Keratinocyte (primary cell): ENCODE data around the gene CD274. TPM values are rescaled to one million over a fixed set of nuclear protein-coding genes. Genes with fewer than 3 reads are reported as not detected.

ENCODE experiments used
- DNase-seq: peaks from one replicate; pipeline ENCODE4 v3.0.0-alpha.2; 2011; ENCODE audit warnings: low read depth, missing footprints, low spot score
- FAIRE-seq: peaks from 2 replicates; lab custom pipeline; 2011; peaks lifted over from hg19 to GRCh38; lab: Jason Lieb, UNC
- H2AFZ ChIP-seq: 2 replicates; pipeline ENCODE4 v1.6.0; 2012; ENCODE audit warnings: low read length, control low read depth, inconsistent platforms; ENCODE audit not compliant: control insufficient read depth
- H3K27ac ChIP-seq: 2 replicates; pipeline ENCODE4 v1.5.1; 2011; ENCODE audit warnings: low read length; ENCODE audit not compliant: control insufficient read depth, insufficient read depth
- H3K27me3 ChIP-seq: 3 replicates; pipeline ENCODE4 v1.6.0; 2011; ENCODE audit warnings: low read length; ENCODE audit not compliant: control insufficient read depth, insufficient read depth; ENCODE audit errors: extremely low read depth
- H3K36me3 ChIP-seq, 2 experiments: 2 replicates in 1 of 2; 3 replicates in 1 of 2; pipeline ENCODE4 v1.5.1; 2011; ENCODE audit warnings: low read length in 2 of 2, mild to moderate bottlenecking in 1 of 2; ENCODE audit not compliant: control insufficient read depth in 2 of 2, insufficient read depth in 2 of 2; ENCODE audit errors: extremely low read depth in 1 of 2
- H3K4me1 ChIP-seq: 3 replicates; pipeline ENCODE4 v1.5.1; 2011; ENCODE audit warnings: low read length; ENCODE audit not compliant: control insufficient read depth, insufficient read depth; ENCODE audit errors: extremely low read depth
- H3K4me2 ChIP-seq: 3 replicates; pipeline ENCODE4 v1.6.0; 2011; ENCODE audit warnings: low read depth, low read length; ENCODE audit not compliant: control insufficient read depth, insufficient read depth; ENCODE audit errors: extremely low read depth
- H3K4me3 ChIP-seq, 3 experiments: fragments of 200-600 bp in 1 of 3; sonication (generic) in 1 of 3; 2 replicates in 2 of 3; 3 replicates in 1 of 3; pipeline ENCODE4 v1.5.1; 2011 to 2016; ENCODE audit warnings: low read length in 3 of 3, mild to moderate bottlenecking in 3 of 3, control low read depth in 2 of 3, inconsistent platforms in 1 of 3, low read depth in 1 of 3, mixed read lengths in 1 of 3, mixed run types in 1 of 3, moderate library complexity in 1 of 3; ENCODE audit not compliant: control insufficient read depth in 2 of 3, insufficient read depth in 2 of 3; ENCODE audit errors: extremely low read depth in 1 of 3
- H3K79me2 ChIP-seq: 2 replicates; pipeline ENCODE4 v1.6.0; 2012; ENCODE audit warnings: low read length; ENCODE audit not compliant: control insufficient read depth, insufficient read depth
- H3K9ac ChIP-seq: 3 replicates; pipeline ENCODE4 v1.6.0; 2011; ENCODE audit warnings: low read length; ENCODE audit not compliant: control insufficient read depth, insufficient read depth; ENCODE audit errors: extremely low read depth
- H3K9me1 ChIP-seq: 3 replicates; pipeline ENCODE4 v1.6.0; 2011; ENCODE audit warnings: low read length; ENCODE audit not compliant: control insufficient read depth, insufficient read depth; ENCODE audit errors: extremely low read depth
- H3K9me3 ChIP-seq: 2 replicates; pipeline ENCODE4 v1.5.1; 2012; ENCODE audit warnings: low read depth, low read length; ENCODE audit not compliant: control insufficient read depth
- H4K20me1 ChIP-seq: 3 replicates; pipeline ENCODE4 v1.6.0; 2011; ENCODE audit warnings: low read length; ENCODE audit not compliant: control insufficient read depth, insufficient read depth; ENCODE audit errors: extremely low read depth
- CTCF ChIP-seq, 3 experiments: IDR thresholded peaks in 1 of 3; conservative IDR thresholded peaks in 1 of 3; optimal IDR thresholded peaks in 1 of 3; 2 replicates in 2 of 3; 3 replicates in 1 of 3; pipeline versions ENCODE3 to v1.5.1; 2011; ENCODE audit warnings: low read length in 3 of 3, mild to moderate bottlenecking in 3 of 3, moderate library complexity in 2 of 3, control low read depth in 1 of 3, inconsistent platforms in 1 of 3; ENCODE audit not compliant: insufficient read depth in 2 of 3; ENCODE audit errors: extremely low read depth in 1 of 3
- EZH2 ChIP-seq: IDR thresholded peaks from one replicate; pipeline ENCODE4 v1.6.1; 2012; ENCODE audit warnings: inconsistent platforms, mild to moderate bottlenecking, low read length, moderate library complexity
- dilution Hi-C: fragments of 300-500 bp; cut with MboI; formaldehyde crosslinking; loops from one replicate; pipeline ENCODE4 v1.7.0; 2020; ENCODE audit warnings: low sequenced_read_pairs; ENCODE audit not compliant: extremely low pct_ligation_motif_present
- polyA plus RNA-seq, 5 experiments: library from polyadenylated mRNA; depleted of rRNA in 3 of 5; stranded (reverse) in 3 of 5; stranded (forward) in 1 of 5; unstranded in 1 of 5; fragments of >200 nt; gene quantifications; 1 replicate in 1 of 5; 2 replicates in 3 of 5; 3 replicates in 1 of 5; pipeline versions ENCODE4 v1.2.1 to v1.2.3, GENCODE V29; 2011 to 2012; ENCODE audit warnings: missing spikeins in 2 of 5, low read depth in 1 of 5, low replicate concordance in 1 of 5

CD274 gene
- polyA plus RNA-seq, 1 donor (not counting 4 experiments of a cell fraction or from before 2014, with no cell fraction given): 36.3 TPM

GRCh38 chr9:5436441-5436840, 13.9 kb upstream of the CD274 start:
- Histone ChIP-seq H3K4me3 (peak overlapping the region; percentile 77 to 83 (median 83)), H3K4me1 (peaks cover 33% of the 10 kb centered on the region), H3K27ac (peak overlapping the region; percentile 96), H3K79me2 (peaks cover 5% of the 10 kb centered on the region), H3K9ac (no peak overlapping the region), H3K9me3 (no peaks in the 10 kb centered on the region), H3K9me1 (peaks cover 2% of the 10 kb centered on the region), H3K4me2 (peak overlapping the region; percentile 96), H4K20me1 (no peaks in the 10 kb centered on the region), H2AFZ (no peak overlapping the region), H3K36me3 (peaks cover 4 to 10% of the 10 kb centered on the region in 2 experiments), H3K27me3 (no peaks in the 10 kb centered on the region)
- FAIRE-seq (no peak), DNase-seq (no peak)
- dilution Hi-C loops: no loop called here
- TF ChIP-seq CTCF (optimal IDR thresholded peaks at IDR 0.05 in 1 of 3, IDR thresholded peaks at IDR 0.05 in 1 of 3, conservative IDR thresholded peaks at IDR 0.05 in 1 of 3; ENCODE audit: extremely low read depth in 1 of 3, insufficient read depth in 2 of 3, low read length in 3 of 3) (no peak), EZH2 (no peak)

GRCh38 chr9:5437254-5438216, 12.8 kb upstream of the CD274 start, which contains the start of gene PLGRKT:
PLGRKT (minus strand) TSS chr9:5437925; CDS start chr9:5431977, 5,948 bp downstream.
- H3K4me1 ChIP-seq: peaks cover 37% of the 10 kb centered on the region
- H3K9ac ChIP-seq: peak within 1 kb of the TSS; percentile 97
- H3K9me1 ChIP-seq: peaks cover 2% of the 10 kb centered on the region
- no peaks in the 10 kb centered on the region for H3K9me3 ChIP-seq
- peak within 1 kb of the TSS; percentile 72 for H2AFZ ChIP-seq
- peak; percentile 86 for FAIRE-seq
- H3K36me3 ChIP-seq: peaks cover 4 to 10% of the 10 kb centered on the region in 2 experiments
- H3K27me3 ChIP-seq: no peaks in the 10 kb centered on the region
- DNase-seq: no peak
- H3K4me3 ChIP-seq: peak within 1 kb of the TSS; percentile 77 to 83 (median 83)
- peak in 1 of 3 experiments; percentile 20 for TF ChIP-seq CTCF (optimal IDR thresholded peaks at IDR 0.05 in 1 of 3, IDR thresholded peaks at IDR 0.05 in 1 of 3, conservative IDR thresholded peaks at IDR 0.05 in 1 of 3; ENCODE audit: extremely low read depth in 1 of 3, insufficient read depth in 2 of 3, low read length in 3 of 3)
- no peak for TF ChIP-seq EZH2
- H3K4me2 ChIP-seq: peak within 1 kb of the TSS; percentile 96
- no peaks in the 10 kb centered on the region for H4K20me1 ChIP-seq
- H3K27ac ChIP-seq: peak within 1 kb of the TSS; percentile 96
- peaks cover 5% of the 10 kb centered on the region for H3K79me2 ChIP-seq
- dilution Hi-C loops: no loop called here
